ENCODE data around the gene MMP25. TPM values are rescaled to one million over a fixed set of nuclear protein-coding genes. Genes with fewer than 3 reads are reported as not detected.
A peak's percentile ranks its signal among the peaks of the same experiment; 100 is the strongest.

Gene MMP25
- total RNA-seq, 1 donor from 2014 or later = 12.8 TPM

- DNase-seq (no peak), ATAC-seq (no peak)
- Histone ChIP-seq H3K4me3 (no peak overlapping the region), H3K27ac (no peak overlapping the region), H3K27me3 (peaks cover 32% of the 10 kb centered on the region), H3K9me3 (no peaks in the 10 kb centered on the region), H3K4me1 (peaks cover 14% of the 10 kb centered on the region), H3K36me3 (no peaks in the 10 kb centered on the region)
- TF ChIP-seq CTCF (IDR thresholded peaks at IDR 0.05) = no peak
- intact Hi-C loops (cut with DNase I) = no loop called here
Measured at GRCh38 chr16:3013998-3014690, 32.2 kb upstream of the MMP25 start.

- no peaks in the 10 kb centered on the region for H3K36me3 ChIP-seq
- no peak for DNase-seq
- no peak overlapping the region for H3K27ac ChIP-seq
- no peak overlapping the region for H3K4me3 ChIP-seq
- peaks cover 26% of the 10 kb centered on the region for H3K27me3 ChIP-seq
- H3K9me3 ChIP-seq = no peaks in the 10 kb centered on the region
- H3K4me1 ChIP-seq = peaks cover 19% of the 10 kb centered on the region
- no peak for TF ChIP-seq CTCF (IDR thresholded peaks at IDR 0.05)
- intact Hi-C loops (cut with DNase I) = no loop called here
- ATAC-seq = no peak
Measured at GRCh38 chr16:3014971-3015370, 31.4 kb upstream of the MMP25 start.

GRCh38 chr16:3015865-3016521 lies 30.4 kb upstream of the MMP25 start:
- Histone ChIP-seq H3K4me3 (no peak overlapping the region), H3K27ac (no peak overlapping the region), H3K27me3 (peaks cover 26% of the 10 kb centered on the region), H3K9me3 (no peaks in the 10 kb centered on the region), H3K36me3 (no peaks in the 10 kb centered on the region), H3K4me1 (peaks cover 16% of the 10 kb centered on the region)
- intact Hi-C loops (cut with DNase I) = no loop called here
- ATAC-seq = no peak
- TF ChIP-seq CTCF (IDR thresholded peaks at IDR 0.05) = no peak
- DNase-seq = no peak

GRCh38 chr16:3017344-3017743 lies 29.0 kb upstream of the MMP25 start:
- intact Hi-C loops (cut with DNase I) = no loop called here
- ATAC-seq = no peak
- H3K9me3 ChIP-seq = no peaks in the 10 kb centered on the region
- peaks cover 29% of the 10 kb centered on the region for H3K4me1 ChIP-seq
- peaks cover 19% of the 10 kb centered on the region for H3K27me3 ChIP-seq
- no peak overlapping the region for H3K27ac ChIP-seq
- no peak overlapping the region for H3K4me3 ChIP-seq
- no peaks in the 10 kb centered on the region for H3K36me3 ChIP-seq
- no peak for DNase-seq
- TF ChIP-seq CTCF (IDR thresholded peaks at IDR 0.05) = no peak

- no peaks in the 10 kb centered on the region for H3K9me3 ChIP-seq
- ATAC-seq = no peak
- peak; percentile 30 for TF ChIP-seq CTCF (IDR thresholded peaks at IDR 0.05)
- no peaks in the 10 kb centered on the region for H3K36me3 ChIP-seq
- intact Hi-C loops (cut with DNase I) = no loop called here
- no peak within 1 kb of the TSS for H3K4me3 ChIP-seq
- peaks cover 35% of the 10 kb centered on the region for H3K4me1 ChIP-seq
- peaks cover 19% of the 10 kb centered on the region for H3K27me3 ChIP-seq
- DNase-seq = no peak
- H3K27ac ChIP-seq = no peak within 1 kb of the TSS
Measured at GRCh38 chr16:3017794-3018506, 28.4 kb upstream of the MMP25 start, which contains the start of gene CLDN6. Gene CLDN6, minus strand, starts transcription at chr16:3018183. Its CDS starts 2,162 bp downstream, at chr16:3016021.
